Measurements from ENCODE around the gene PTGES3L. TPM values are rescaled to one million over a fixed set of nuclear protein-coding genes. Genes with fewer than 3 reads are reported as not detected.

PTGES3L gene
- total and polyA plus RNA-seq, 2 of the 13 experiments (the other 11 are each of a cell fraction or from before 2014, with no cell fraction given) = 1.2 to 2.9 TPM

DNA sequence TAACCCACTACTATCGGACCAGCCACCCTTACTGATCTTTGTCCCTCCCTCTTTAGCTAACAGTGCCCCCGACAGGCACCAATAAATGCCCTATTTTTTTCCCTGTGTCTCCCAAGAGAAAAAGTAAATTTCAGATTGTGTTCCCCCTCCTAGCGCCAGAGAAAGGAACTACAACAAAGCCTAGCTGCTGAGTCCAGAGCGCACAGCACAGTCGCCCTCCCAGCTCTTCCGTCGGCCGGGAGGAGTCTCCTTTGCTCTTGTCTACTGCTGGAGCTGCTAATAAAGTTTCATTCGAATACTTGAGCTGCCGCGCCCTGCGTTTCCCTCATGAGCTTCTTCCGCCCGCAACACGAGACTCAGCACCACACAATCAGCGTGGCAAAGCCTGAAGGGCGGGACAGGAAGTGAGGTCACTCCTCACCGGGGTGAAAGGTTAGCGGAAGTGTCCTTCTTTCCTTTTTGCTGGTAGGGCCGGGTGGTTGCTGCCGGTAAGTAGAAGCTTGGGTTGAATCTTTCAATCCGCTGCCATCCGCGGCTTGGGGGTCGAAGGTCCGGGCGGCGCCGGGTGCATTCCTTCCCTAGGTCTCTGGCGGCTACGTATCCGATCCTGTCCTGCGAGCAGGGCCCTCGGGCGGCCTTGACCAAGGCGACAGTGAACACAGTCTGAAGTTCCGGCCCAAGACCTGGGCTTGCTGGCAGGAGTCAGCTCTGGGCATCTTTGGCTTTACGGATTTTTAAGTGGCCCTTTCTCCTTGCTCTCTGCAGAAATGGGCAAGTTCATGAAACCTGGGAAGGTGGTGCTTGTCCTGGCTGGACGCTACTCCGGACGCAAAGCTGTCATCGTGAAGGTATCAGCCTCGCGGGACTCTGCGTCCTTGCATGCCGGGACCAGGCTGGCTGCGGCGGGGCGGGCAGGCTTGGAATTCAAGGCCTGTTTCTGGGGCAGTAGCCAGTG is 18.4 kb upstream of the PTGES3L start, which contains the start of gene RPL27 (continued):
- TF ChIP-seq, protein P1, sequence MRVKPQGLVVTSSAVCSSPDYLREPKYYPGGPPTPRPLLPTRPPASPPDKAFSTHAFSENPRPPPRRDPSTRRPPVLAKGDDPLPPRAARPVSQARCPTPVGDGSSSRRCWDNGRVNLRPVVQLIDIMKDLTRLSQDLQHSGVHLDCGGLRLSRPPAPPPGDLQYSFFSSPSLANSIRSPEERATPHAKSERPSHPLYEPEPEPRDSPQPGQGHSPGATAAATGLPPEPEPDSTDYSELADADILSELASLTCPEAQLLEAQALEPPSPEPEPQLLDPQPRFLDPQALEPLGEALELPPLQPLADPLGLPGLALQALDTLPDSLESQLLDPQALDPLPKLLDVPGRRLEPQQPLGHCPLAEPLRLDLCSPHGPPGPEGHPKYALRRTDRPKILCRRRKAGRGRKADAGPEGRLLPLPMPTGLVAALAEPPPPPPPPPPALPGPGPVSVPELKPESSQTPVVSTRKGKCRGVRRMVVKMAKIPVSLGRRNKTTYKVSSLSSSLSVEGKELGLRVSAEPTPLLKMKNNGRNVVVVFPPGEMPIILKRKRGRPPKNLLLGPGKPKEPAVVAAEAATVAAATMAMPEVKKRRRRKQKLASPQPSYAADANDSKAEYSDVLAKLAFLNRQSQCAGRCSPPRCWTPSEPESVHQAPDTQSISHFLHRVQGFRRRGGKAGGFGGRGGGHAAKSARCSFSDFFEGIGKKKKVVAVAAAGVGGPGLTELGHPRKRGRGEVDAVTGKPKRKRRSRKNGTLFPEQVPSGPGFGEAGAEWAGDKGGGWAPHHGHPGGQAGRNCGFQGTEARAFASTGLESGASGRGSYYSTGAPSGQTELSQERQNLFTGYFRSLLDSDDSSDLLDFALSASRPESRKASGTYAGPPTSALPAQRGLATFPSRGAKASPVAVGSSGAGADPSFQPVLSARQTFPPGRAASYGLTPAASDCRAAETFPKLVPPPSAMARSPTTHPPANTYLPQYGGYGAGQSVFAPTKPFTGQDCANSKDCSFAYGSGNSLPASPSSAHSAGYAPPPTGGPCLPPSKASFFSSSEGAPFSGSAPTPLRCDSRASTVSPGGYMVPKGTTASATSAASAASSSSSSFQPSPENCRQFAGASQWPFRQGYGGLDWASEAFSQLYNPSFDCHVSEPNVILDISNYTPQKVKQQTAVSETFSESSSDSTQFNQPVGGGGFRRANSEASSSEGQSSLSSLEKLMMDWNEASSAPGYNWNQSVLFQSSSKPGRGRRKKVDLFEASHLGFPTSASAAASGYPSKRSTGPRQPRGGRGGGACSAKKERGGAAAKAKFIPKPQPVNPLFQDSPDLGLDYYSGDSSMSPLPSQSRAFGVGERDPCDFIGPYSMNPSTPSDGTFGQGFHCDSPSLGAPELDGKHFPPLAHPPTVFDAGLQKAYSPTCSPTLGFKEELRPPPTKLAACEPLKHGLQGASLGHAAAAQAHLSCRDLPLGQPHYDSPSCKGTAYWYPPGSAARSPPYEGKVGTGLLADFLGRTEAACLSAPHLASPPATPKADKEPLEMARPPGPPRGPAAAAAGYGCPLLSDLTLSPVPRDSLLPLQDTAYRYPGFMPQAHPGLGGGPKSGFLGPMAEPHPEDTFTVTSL (CRISPR knock-in tag; IDR thresholded peaks at IDR 0.05; ENCODE audit: borderline replicate concordance) = peak; percentile 66
- TF ChIP-seq ZNF296 (CRISPR knock-in tag; conservative IDR thresholded peaks at IDR 0.05) = no peak; the same call in 1 of the 2 replicates
- peak; percentile 97 for TF ChIP-seq ZNF44 (CRISPR knock-in tag; IDR thresholded peaks at IDR 0.05)
- TF ChIP-seq POLR2G (IDR thresholded peaks at IDR 0.05; ENCODE audit: low read depth, low read length) = peak; percentile 99
- TF ChIP-seq GTF2F1 (IDR thresholded peaks at IDR 0.05; ENCODE audit: low read length) = 0 out of 2 replicates have a peak, but pooled peaks have one; percentile 71
- TF ChIP-seq KDM2A (CRISPR knock-in tag; IDR thresholded peaks at IDR 0.05; ENCODE audit: borderline replicate concordance, low read depth) = peak; percentile 99
- TF ChIP-seq ZFAT (CRISPR knock-in tag; conservative IDR thresholded peaks at IDR 0.05) = peak; percentile 80; the same call in 1 of the 2 replicates
- TF ChIP-seq SP2 (CRISPR knock-in tag; IDR thresholded peaks at IDR 0.05) = peak; percentile 92
- no peak for TF ChIP-seq MED13 (CRISPR knock-in tag; IDR thresholded peaks at IDR 0.05)
- TF ChIP-seq CBX1 (IDR thresholded peaks at IDR 0.05; ENCODE audit: low read depth) = peak; percentile 92
- TF ChIP-seq, protein P2, sequence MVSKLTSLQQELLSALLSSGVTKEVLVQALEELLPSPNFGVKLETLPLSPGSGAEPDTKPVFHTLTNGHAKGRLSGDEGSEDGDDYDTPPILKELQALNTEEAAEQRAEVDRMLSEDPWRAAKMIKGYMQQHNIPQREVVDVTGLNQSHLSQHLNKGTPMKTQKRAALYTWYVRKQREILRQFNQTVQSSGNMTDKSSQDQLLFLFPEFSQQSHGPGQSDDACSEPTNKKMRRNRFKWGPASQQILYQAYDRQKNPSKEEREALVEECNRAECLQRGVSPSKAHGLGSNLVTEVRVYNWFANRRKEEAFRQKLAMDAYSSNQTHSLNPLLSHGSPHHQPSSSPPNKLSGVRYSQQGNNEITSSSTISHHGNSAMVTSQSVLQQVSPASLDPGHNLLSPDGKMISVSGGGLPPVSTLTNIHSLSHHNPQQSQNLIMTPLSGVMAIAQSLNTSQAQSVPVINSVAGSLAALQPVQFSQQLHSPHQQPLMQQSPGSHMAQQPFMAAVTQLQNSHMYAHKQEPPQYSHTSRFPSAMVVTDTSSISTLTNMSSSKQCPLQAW (CRISPR knock-in tag; IDR thresholded peaks at IDR 0.05) = peak; percentile 100
- peak; percentile 82 for TF ChIP-seq FOXC1 (CRISPR knock-in tag; IDR thresholded peaks at IDR 0.05; ENCODE audit: borderline replicate concordance)
- TF ChIP-seq ZNF326 (CRISPR knock-in tag; IDR thresholded peaks at IDR 0.05; ENCODE audit: borderline replicate concordance) = no peak
- TF ChIP-seq NFE2L1 (CRISPR knock-in tag; IDR thresholded peaks at IDR 0.05; ENCODE audit: borderline replicate concordance) = peak; percentile 63; the same call in 1 of the 2 replicates
- TF ChIP-seq BORCS8-MEF2B (CRISPR knock-in tag; IDR thresholded peaks at IDR 0.05) = peak; percentile 97
- TF ChIP-seq SAFB2 (CRISPR knock-in tag; IDR thresholded peaks at IDR 0.05; ENCODE audit: borderline replicate concordance, low read depth) = peak; percentile 91
- peak; percentile 78 for TF ChIP-seq ZNF773 (CRISPR knock-in tag; IDR thresholded peaks at IDR 0.05; ENCODE audit: borderline replicate concordance)
- peak; percentile 79; the same call in 1 of the 2 replicates for TF ChIP-seq ZNF720 (CRISPR knock-in tag; IDR thresholded peaks at IDR 0.05)
- peak; percentile 91 for TF ChIP-seq CENPT (CRISPR knock-in tag; IDR thresholded peaks at IDR 0.05; ENCODE audit: low read depth)
- TF ChIP-seq ZNF660 (CRISPR knock-in tag; IDR thresholded peaks at IDR 0.05; ENCODE audit: borderline replicate concordance, low read depth) = no peak; the same call in 1 of the 2 replicates
- peak; percentile 86 for TF ChIP-seq ZMYM3 (CRISPR knock-in tag; IDR thresholded peaks at IDR 0.05)

Data from HepG2 (cell line).